HG03039 (cell line): ENCODE measurements around the gene AGAP1.

Experiments used
- ATAC-seq: cut with Tn5 transposase; IDR thresholded peaks from one replicate; pipeline ENCODE4 v1.9.1; 2021; ENCODE audit warnings: mild to moderate bottlenecking, moderate library complexity; ENCODE audit not compliant: unreplicated experiment

Gene AGAP1

DNA sequence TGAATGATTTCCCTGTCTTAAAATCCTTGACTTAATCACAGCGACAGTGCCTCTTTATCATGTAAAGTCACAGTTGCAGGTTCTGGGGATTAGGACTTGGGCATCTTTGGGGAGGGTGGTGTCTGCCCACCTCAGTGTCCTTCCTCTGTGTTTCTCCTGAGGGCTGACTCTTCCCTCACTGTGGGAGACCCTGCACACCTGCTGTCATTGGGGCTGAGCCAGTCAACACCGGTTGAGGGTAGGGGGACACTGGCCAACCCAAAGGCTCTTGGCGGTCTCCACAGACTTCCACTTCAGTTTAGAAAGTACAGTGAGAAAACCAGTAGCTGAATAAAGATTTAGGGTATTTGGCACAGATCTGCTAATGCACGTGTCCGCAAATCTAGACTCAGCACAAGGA lies 36.9 kb downstream of the AGAP1 start:
- no peak for ATAC-seq

DNA sequence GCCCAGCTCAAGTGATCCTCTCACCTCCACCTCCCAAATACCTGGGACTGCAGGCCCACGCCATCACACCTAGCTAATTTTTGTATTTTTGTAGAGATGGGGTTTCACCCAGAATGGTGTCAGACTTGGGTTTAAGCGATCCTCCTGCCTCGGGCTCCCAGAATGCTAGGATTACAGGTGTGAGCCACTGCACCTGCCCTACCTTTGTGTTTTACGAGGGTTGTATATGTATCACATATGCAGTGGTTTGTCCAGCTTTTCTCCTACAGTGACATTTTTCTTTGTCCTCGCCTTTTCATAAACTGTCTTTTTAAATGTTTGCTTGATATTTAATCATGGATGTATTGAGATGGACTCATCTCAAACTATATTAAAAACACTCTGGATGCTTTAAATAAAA lies 38.5 kb downstream of the AGAP1 start:
- no peak for ATAC-seq

DNA sequence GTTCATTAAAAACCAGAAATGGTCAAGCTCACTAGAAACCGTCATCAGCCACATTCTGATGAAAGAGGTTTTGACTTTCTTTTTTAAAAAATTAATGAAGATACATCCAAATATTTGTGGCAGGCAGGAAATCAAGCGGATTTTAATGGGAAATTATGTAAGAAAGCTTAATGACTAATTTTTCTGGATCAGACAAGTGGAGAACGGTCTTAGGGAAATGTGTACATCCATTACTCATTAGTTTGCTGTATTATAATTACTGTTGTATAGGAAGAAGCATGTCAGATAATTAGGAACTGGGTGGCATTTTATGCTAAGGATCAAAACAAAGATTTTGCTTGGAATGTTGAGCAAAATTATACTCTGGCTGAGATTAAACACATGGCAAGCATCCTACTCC lies 39.4 kb downstream of the AGAP1 start:
- ATAC-seq, result no peak

DNA sequence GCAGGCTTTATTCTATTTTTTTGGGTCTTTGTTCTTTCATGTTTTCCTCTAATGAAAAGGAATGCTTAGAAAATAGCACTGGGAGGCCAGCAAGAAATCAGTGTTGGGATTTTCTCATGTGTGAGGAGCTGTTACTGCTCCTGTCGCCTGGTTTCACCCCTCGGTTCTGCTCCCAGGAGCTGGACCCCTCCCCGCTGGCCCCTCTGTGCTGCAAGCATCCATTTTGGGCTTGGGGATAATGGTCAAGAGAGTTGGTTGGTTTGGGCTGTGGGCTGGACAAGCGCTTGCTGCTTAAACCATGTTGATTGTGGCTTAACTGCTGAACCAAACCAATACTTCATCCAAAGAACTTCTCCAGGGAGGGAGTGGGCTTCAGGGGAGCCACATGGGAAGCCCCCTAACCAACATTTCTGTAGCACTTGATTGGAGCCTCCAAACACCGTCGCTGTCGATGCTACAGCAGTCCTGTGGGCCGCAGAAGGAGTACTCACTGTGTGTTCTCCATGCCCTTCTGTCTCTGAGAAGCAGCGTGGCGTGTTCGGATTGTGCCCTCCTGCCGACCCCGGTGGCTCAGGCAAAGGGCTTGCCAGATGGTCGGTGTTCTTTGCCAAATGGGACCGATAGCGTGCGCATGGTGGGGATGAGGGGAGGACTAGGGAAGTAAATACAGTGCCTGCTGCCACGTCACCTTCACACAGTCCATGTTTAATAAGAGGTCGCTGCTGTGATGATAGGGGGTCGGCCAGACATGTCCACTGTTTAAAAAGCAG lies 40.0 kb downstream of the AGAP1 start:
- ATAC-seq, result no peak

DNA sequence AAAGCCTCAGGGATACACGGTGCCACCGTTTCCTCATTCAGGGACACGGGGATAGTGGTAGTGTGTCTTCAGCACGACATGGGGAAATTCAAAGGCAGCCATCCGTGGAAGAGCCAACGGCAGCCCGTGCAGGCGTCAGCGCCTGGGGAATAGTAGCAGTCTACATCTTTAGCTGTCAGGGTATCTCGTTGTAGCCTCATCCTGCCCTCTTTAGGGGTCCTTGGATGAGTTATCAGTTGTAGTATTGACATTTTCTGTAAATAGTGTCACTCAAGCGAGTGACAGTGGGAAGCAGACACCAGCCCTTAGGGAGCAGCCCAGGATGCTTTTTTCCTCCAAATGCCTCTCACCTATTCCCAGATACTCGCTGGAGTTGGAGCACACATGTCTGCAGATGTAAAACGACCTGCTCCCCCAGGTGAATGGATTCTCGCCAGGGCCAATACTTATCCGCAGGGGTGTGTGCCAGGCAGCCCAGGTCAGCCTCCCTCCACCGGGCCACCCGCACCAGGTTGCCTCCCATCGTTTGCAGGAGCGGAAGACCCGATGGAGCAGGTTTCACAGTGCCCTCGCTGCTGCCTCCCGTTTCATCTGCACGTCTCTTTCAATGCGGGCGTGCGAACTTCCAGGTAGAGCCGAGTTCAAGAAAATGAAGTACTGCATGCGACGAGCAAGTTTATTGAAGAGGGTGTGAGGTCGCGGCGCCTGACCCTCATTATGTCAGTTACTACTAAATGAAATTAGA lies 41.0 kb downstream of the AGAP1 start:
- no peak for ATAC-seq

DNA sequence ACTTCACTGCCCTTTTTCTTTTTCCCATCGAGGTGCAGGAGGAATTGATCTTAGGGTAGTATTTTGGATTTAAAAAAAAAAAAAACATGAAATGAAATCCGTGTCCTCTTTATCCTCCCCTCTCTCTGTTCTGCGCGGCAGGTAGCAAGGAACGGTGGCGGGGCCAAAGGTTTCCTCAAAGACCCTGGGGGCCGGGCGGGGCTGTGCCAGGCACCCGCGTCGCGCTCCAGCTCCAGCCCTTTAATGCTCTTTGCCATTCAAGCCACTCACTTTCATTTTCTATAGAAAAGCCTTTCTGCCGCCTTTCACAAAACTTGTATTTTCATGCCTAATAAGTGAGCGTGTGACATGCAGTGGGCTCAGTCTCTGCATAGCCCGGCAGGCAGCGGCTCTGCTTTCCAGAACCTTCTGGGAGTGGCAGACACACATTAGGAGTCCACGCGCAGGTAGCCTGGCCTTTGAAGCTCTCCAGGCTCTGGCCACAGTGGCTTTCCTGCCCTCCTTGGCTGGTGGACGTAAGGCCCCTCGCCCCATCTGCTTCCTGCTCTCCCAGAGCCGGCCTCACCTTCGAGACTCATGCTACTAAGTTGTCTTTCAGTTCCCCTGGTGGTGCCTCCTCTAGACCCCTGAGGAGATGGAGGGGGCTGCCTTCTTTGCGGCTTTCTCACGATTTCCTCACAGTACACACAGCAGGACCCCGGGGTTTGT lies 41.7 kb downstream of the AGAP1 start:
- no peak for ATAC-seq

DNA sequence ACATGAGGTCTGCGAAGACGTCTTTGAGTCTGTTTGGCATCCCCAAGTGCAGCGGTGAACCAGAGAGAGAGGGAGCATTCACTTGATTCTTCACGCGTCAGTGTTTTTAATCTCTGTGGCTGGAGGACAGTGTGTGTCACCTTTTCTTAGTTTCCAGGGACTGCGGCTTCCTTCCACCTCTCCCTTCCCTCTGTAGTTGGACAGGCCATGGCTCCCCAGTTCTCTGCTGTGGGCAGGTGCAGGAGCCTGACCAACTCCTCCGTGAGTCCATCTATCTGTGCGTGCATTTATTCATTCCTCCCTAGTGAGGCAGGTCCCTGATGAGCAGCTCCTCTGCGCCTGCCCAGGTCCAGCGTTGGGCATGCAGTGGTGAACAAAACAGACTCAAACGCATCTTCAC lies 42.9 kb downstream of the AGAP1 start:
- ATAC-seq, result no peak

DNA sequence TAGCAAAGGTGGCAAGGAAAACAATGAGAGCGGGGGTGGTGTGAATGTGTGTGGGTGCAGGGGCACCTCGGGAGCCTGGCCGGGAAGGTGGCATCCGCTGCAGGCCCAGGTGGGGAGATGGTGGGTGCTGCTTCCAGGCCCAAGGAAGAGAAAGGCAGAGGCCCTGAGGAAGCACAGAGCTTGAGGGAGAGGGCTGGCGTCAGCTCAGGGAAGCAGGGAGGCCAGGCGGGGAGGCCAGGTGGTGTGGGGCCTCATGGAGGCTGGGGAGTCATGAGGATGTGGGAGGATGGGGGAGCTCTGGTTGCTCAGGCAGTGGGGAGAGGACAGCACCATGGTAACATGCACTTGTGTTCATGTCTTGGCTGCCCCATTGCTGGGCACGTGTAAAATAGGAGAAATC lies 43.3 kb downstream of the AGAP1 start:
- ATAC-seq, result no peak

DNA sequence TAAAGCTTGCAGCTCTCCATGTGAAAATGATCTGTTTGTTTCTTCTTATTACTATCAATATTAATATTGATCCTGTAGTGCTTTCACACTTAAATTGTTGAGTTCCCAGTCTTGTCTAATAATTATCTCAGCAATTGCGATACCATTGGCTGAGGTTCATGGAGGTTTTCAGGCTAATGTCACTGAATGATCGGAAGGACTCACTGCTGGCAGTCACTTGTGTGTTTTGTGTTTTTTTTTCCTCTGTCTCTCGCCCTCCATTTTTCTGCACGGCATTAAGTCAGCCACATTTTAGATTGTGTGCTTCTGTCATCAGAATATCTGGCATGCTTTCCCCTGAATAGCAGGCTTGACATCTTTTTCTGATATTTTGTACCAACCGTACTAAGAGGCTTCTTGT lies 43.7 kb downstream of the AGAP1 start:
- no peak for ATAC-seq

DNA sequence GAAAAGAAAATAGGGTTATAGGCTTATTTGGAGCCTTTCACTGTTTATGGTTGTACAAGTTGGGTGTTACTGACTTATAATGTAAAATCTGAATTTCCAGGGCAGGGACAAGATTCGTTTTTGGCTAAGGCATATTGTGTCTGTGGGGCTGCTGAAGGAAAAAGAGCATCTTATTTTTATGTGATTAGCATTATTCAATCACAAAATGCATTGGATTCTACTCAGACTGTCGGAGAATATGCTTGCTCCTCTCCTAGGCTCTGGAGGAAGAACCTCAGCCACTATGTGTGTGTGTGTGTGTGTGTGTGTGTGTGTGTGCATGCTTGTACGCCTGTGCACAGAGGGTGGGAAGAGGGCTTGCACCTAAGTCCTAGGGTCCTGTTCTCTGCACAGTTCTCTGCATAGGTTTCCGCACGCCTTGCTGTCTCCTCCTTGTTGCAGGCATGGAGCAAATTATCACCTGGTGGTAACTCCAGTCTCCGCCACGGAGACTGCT lies 44.3 kb downstream of the AGAP1 start:
- no peak for ATAC-seq

DNA sequence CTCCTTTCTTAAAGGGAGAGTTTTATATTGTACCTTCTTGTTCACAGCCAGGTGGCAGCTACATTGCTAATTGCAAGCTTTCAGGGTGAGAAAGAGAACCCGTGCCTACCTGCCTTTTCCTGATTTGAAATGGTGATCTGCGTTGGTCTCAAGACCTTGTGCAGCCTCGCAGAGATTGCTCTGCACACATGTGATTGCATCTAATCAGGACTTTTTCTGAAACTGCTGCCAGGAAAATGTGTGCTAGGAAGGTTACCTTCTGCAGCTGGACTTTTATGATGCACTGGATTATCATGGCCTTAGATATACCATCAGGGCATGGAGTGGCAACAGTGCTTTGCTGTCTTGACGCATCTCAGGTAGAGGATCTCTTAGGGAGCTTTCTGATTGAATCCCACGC lies 45.1 kb downstream of the AGAP1 start:
- ATAC-seq, result no peak

DNA sequence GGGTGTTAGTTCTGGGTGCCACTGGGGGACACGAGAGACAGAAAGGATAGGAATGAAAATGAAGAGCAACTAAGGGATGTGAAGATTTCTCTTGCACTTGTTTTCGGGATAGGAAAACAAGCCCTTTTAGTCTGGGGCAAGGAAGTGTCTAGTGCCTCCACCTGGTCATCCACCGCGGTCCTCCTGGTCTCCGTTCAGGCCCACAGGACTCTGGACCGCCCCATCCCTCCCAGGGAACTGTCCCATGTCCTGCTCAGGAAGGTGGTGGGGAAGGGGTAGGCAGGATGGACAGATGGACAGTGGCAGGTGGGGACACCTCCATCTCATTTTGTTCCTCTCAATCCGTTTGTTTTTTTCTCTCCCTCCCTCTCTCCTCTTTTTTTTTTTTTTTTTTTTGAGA lies 45.9 kb downstream of the AGAP1 start:
- ATAC-seq, result no peak

DNA sequence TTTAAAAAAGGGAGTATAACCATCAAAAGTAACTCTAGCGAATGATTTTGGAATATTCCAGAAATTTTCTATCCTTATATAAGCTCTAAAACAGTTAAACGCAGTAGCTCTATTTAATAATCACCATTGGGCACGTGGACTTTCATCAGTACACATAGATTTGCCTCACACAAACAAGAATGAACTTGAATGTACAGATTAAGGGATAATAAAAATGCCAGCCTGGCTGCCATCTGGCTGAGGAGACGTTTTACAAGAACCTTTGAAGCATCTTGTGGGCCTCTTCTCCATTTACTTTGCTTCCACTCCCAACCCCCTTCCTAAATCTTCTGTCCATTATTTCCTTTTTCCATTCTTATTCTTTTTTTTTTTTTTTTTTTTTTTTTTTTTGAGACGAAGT lies 47.2 kb downstream of the AGAP1 start:
- ATAC-seq, result no peak

DNA sequence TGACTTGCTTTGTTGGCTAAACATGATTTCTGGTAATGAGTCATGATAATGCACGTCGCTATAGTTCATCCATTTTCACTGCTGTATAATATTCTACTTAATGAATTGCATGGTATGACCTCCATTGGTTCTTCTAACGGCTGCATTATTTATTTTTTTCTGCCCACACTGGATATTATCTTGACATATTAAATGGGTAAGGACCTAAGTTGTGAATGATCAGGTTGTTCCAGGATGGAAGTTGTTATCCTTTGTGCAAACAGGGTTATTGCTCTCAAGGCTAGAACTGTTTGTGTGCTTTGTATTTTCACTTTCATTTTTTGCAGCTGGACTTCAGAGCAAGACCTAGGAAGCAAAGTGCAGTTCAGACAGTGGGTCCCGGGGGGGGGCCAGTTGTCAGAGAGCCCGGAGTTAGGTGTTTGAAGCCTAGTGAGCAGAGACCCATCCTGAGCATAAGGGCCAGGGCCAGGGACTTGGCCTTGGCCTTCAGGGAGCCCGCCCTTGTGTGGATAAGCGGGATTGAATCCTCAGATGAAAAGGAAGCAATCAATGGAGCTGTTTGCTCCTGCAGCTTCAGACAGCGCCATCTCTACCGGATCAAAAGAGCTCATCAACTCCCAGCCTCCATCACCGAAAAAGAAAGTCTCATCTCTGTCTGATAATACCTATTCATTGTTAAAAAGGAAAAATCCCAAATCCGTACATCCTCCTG lies 48.2 kb downstream of the AGAP1 start:
- no peak for ATAC-seq

DNA sequence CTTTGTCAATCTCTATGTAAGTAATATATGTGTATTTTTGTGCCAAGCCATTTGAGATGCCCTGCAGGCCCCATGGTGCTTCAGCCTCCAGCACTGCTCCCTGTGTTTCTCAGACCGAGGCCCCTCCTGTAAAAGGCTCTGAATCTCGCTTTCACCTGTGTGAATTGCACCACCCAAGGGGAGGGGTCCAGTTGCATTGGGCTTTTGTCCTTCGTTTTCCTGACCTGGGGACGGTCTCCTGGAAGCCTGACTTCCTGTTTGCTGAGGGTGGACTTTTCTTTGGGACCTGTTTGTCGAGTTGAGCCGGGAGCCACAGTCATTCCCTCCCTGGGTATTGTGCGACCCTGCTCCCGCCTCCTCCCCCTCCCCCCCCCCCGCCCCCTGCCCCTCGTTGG lies 48.9 kb downstream of the AGAP1 start:
- no peak for ATAC-seq

DNA sequence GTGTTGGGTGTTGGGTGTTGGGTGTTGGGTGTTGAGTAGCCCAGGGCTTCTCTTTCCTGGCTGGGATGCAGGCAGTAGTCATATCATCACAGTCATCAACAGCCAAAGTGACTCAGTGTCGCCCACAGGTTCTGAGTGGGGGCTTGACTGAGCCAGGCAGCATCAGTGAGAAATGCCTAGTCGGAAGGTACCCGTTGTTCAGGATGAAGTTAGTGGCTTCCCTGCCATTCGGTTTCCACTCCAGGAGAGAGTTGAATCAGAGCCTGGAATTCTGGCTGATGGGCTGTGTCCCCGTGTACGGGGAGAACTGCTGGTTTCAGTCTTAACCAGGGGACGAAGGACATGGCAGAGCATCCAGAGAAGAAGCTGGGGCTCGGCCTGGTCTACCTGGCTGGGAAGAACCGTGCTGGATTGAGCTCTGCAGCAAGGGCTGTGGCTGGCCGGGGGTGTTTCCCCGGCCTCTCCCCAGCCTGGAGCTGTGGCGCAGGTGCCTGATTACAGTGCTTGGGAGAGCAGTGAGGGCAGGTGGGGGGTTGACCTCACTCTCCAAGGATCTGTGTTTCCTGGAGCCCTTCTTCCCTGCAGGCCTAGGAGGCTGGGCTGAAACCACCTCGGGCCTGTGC lies 49.4 kb downstream of the AGAP1 start:
- no peak for ATAC-seq

DNA sequence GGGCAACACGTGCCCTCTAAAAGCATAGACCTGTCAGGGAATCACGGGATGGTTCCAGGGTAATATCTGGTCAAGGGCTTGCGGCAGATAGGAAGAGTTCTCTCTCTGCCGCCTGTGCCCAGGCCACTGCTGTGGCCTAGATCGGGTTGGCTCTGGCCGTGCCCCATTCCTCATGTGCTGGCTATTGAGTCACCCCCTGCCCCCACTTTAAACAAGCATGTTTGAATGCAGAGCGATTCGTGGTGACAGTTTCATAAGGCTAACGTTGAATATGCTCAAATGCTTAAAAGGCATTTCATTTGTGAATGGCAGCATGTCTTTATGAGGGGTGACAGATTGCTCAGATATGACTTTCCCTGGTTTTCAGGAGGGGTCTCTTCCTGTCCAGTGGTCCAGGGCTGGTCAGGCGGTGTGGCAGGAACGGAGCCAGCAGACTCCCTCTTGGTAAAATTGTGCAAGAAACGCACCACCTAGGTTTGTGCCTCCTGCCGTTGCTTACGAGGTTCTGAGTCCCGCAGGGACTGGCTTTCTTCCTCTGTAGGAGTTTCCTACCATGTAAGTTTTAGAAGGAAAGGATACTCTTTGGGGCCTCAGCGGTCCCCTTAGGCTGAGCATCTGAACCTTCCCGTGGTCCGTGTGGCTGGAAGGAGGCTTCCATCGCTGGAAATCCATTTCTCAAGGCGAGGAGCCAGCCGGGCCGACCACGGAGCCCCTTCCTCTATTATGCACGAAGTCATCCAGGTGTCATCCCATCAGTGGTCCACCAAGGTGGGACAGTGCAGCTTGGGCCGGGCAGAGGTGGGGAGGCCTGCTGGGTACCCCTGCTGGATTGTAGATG lies 50.2 kb downstream of the AGAP1 start:
- no peak for ATAC-seq

DNA sequence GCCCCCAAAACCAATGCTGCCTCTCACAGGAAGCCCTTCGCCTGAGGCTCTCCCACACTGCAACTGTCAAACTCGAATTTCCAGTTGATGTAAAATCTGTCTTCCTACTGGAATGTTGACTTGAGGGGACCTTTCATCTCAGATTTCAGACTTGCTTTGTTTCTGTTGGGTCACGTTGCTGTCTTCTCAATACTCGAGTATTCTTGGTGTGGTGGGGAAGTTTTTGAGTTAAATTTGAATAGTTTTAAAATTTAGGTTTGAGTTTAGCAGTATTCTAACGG lies 50.8 kb downstream of the AGAP1 start:
- ATAC-seq, result no peak

DNA sequence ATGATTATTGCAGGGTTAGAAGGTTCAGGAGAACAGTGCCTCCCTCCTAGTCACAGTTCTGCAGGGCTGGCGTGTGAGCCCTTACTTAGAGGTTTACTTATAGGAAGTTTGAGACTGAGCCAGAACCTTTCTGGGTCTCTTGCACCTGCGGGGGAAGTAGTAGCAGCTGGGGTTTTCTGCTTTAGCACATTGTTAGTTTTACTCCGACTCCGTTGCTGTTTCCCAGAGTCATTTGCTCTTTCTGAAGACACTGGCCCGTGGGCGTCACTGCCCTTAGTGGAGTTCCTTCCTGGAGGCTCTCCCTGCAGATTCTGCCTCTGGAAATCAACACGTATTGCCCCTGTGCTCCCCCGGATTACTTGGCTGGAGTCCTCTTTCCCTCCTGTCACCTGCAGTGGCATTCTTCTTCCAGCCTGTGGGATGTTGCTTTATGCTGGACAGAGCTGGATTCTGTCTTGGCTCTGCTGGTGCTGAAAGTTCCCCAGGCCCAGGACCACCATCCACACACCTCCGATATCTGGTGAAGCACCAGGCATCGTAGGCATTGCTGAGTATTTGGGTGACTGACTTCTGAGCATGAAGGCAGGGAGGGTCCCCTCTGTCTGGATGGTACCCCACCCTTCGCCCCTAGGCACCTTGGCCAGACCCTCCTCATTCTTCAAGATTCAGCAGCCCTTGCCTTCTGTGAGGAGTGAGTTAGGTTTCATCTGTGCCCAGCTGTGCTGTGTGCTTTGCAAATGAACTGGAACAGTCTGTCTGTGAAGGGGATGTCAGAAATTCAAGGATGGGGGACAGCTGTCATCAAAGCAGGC lies 51.7 kb downstream of the AGAP1 start:
- ATAC-seq, result no peak

DNA sequence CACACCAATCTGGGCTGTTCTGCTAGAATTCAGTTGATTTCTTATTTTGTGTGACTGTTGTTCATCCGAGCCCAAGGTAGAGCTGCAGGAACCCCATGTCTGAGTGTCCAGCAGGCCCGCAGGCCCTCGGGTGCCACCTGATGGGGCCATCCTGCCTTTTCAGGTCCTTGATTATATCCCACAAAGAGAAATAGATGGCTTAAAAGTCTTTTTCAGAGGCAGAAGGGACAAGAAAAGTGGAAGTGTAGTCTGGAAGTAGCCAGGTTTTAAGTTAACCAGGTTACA lies 52.2 kb downstream of the AGAP1 start:
- no peak for ATAC-seq
